Natural killer cell treated with Interleukin-12 subunit alpha and Interleukin-12 subunit beta and Interleukin-15 and Interleukin-18, amount 100 ng/mL, for 72 hours (primary cell): ENCODE data around the gene CREB5. TPM values are rescaled to one million over a fixed set of nuclear protein-coding genes. Genes with fewer than 3 reads are reported as not detected.

Experiments used
- ATAC-seq, 2 donors: fragments of 150-1000 bp; cut with Tn5 transposase in 1 of 2; sonication (Bioruptor Pico), chemical (Tn5 transposase) in 1 of 2; 2 replicates each; pipeline ENCODE4 v1.10.0; 2021
- DNase-seq: peaks from one replicate; pipeline ENCODE4 v3.0.0; 2022; ENCODE audit warnings: low spot score
- H3K27ac Mint-ChIP-seq, 2 donors: 1 replicate in 1 of 2; 2 replicates in 1 of 2; pipeline ENCODE4 v1.8.0; 2022; ENCODE audit warnings: mixed read lengths in 2 of 2, mild to moderate bottlenecking in 1 of 2, moderate library complexity in 1 of 2
- H3K27me3 Mint-ChIP-seq, 2 donors: 1 replicate in 1 of 2; 2 replicates in 1 of 2; pipeline ENCODE4 v1.8.0; 2022; ENCODE audit warnings: mixed read lengths in 2 of 2
- H3K36me3 Mint-ChIP-seq: one replicate; pipeline ENCODE4 v1.8.0; 2022; ENCODE audit warnings: mixed read lengths
- H3K4me1 Mint-ChIP-seq, 2 donors: 1 replicate in 1 of 2; 2 replicates in 1 of 2; pipeline ENCODE4 v1.8.0; 2022; ENCODE audit warnings: low read depth in 2 of 2, mixed read lengths in 2 of 2, mild to moderate bottlenecking in 1 of 2
- H3K4me3 Mint-ChIP-seq: one replicate; pipeline ENCODE4 v1.8.0; 2022; ENCODE audit warnings: mixed read lengths
- H3K9me3 Mint-ChIP-seq: 2 replicates; pipeline ENCODE4 v1.8.0; 2022; ENCODE audit warnings: mixed read lengths
- total RNA-seq, 2 donors: library from RNA; stranded (reverse); gene quantifications; one replicate each; pipeline ENCODE4 v1.2.3, GENCODE V29; 2022

The CREB5 gene
- total RNA-seq, 2 donors from 2014 or later: 0.62 TPM; not detected in 1

GRCh38 chr7:28410628-28411531, 1.4 kb upstream of the CREB5 start:
- ATAC-seq: no peak
- Mint-ChIP-seq H3K4me3 (peak overlapping the region; percentile 59), H3K27ac (no peak overlapping the region), H3K27me3 (peaks cover 52 to 76% of the 10 kb centered on the region in 2 donors), H3K9me3 (no peaks in the 10 kb centered on the region), H3K4me1 (peaks cover 18 to 22% of the 10 kb centered on the region in 2 donors), H3K36me3 (peaks cover 5% of the 10 kb centered on the region)
- no peak for DNase-seq

GRCh38 chr7:28413011-28413410, 693 bp downstream of the CREB5 start:
- Mint-ChIP-seq H3K27me3 (peaks cover 50 to 80% of the 10 kb centered on the region in 2 donors), H3K27ac (no peak overlapping the region), H3K4me3 (no peak overlapping the region), H3K36me3 (peaks cover 5% of the 10 kb centered on the region), H3K9me3 (no peaks in the 10 kb centered on the region), H3K4me1 (peaks cover 18 to 22% of the 10 kb centered on the region in 2 donors)
- no peak for DNase-seq
- ATAC-seq: no peak

GRCh38 chr7:28414453-28414852, 2.1 kb downstream of the CREB5 start:
- Mint-ChIP-seq H3K27ac (no peak overlapping the region), H3K27me3 (peaks cover 42 to 78% of the 10 kb centered on the region in 2 donors), H3K9me3 (no peaks in the 10 kb centered on the region), H3K4me3 (no peak overlapping the region), H3K36me3 (peaks cover under 1% of the 10 kb centered on the region), H3K4me1 (peaks cover 14 to 15% of the 10 kb centered on the region in 2 donors)
- ATAC-seq: no peak
- DNase-seq: no peak

DNA sequence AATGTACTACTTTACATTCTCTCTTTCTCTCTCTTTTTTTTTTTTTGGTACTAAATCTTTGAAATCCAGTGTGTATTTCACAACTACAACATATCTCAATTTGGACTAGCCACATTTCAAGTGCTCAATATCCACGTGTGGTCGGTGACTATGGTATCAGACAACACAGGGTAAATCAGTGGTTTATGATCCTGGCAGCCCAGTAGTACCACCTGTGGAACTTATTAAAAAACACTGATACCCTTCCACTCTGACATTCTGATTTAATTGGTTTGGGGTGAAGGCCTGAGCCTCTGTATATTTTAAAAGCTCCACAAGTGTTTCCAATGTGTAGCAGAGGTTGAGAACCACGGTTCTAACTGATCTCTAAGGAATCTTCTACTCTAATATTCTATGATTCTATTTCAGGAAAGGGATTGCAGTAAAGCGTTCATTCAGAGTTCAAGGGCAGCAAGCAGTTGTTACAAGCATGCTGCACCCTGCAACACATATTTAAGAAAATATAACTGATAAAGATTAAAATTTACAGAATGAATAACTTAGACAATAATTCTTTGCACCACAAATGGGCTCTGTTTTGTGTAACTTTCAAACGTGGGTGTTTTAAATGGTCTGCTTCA, 5.1 kb downstream of the CREB5 start:
- H3K4me1 Mint-ChIP-seq: no peaks in the 10 kb centered on the region
- DNase-seq (no peak), ATAC-seq (no peak)
- H3K27me3 Mint-ChIP-seq: peaks cover 28 to 67% of the 10 kb centered on the region in 2 donors
- no peaks in the 10 kb centered on the region for H3K9me3 Mint-ChIP-seq
- no peaks in the 10 kb centered on the region for H3K36me3 Mint-ChIP-seq
- H3K27ac Mint-ChIP-seq: no peak overlapping the region
- H3K4me3 Mint-ChIP-seq: no peak overlapping the region

DNA sequence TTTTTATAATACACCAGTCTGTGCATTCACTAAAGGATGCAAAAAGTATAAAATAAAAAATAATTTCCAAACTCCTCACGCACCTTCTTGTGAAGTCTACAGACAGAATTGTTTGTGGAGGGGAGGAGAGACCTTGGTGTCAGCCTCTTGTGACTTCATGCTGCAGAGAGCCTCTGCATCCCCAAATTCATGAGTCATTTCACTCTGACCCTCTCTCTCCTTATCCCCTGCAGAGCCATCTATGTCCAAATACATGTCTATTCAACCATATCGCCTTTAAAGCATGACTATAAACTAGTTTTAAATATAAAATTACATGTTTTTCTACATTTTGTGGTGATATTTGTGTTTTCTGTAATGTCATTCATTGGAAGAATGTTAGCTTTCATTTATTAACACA, 6.0 kb downstream of the CREB5 start:
- no peaks in the 10 kb centered on the region for H3K4me1 Mint-ChIP-seq
- no peak overlapping the region for H3K4me3 Mint-ChIP-seq
- H3K9me3 Mint-ChIP-seq: no peaks in the 10 kb centered on the region
- H3K27me3 Mint-ChIP-seq: peaks cover 29 to 65% of the 10 kb centered on the region in 2 donors
- ATAC-seq: no peak
- no peak for DNase-seq
- H3K27ac Mint-ChIP-seq: no peak overlapping the region
- no peaks in the 10 kb centered on the region for H3K36me3 Mint-ChIP-seq

DNA sequence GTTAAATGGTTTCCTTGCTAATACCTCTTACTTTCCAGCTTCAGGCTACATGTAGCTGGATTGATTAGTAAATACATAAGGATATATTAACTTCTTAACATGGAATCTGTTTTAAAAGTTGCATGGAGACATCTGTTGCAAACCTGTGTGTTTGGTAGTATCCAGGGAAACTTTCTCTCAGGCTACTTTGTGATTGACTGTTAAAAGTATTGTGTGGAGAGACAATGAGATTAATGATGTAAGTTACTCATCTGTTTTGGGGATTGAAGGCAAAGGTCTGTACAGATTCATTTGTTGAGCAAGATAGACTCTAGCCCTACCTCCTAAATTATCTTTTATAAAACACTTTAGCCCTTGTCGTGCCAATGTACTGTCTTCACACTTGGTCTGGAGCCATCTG, 6.6 kb downstream of the CREB5 start:
- H3K27ac Mint-ChIP-seq: no peak overlapping the region
- no peak for DNase-seq
- H3K4me1 Mint-ChIP-seq: no peaks in the 10 kb centered on the region
- H3K9me3 Mint-ChIP-seq: no peaks in the 10 kb centered on the region
- no peak overlapping the region for H3K4me3 Mint-ChIP-seq
- no peak for ATAC-seq
- peaks cover 27 to 63% of the 10 kb centered on the region in 2 donors for H3K27me3 Mint-ChIP-seq
- no peaks in the 10 kb centered on the region for H3K36me3 Mint-ChIP-seq

DNA sequence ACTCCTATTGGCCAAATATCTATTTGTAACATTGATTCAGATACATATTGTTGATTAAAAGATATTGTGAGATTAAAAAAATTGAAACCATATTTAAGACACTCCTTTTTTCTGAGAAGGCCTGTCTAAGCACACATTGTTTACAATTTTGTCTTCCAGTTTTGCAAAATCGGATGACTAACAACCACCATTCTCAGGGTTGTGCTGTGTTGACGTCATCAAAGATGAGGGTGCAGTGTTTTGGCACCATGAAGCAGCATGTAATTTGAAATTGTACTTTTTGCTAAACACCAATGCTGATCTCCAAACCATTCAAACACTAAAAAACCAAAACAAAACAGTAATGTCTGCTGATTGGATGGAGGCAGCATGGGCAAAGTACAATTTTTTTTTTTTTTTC, 7.4 kb downstream of the CREB5 start:
- H3K27ac Mint-ChIP-seq: no peak overlapping the region
- no peak overlapping the region for H3K4me3 Mint-ChIP-seq
- no peaks in the 10 kb centered on the region for H3K4me1 Mint-ChIP-seq
- H3K36me3 Mint-ChIP-seq: no peaks in the 10 kb centered on the region
- H3K27me3 Mint-ChIP-seq: peaks cover 27 to 59% of the 10 kb centered on the region in 2 donors
- no peaks in the 10 kb centered on the region for H3K9me3 Mint-ChIP-seq
- no peak for ATAC-seq
- DNase-seq: no peak

- Mint-ChIP-seq H3K4me3 (no peak overlapping the region), H3K36me3 (no peaks in the 10 kb centered on the region), H3K27ac (no peak overlapping the region), H3K4me1 (no peaks in the 10 kb centered on the region), H3K9me3 (no peaks in the 10 kb centered on the region), H3K27me3 (peaks cover 32 to 56% of the 10 kb centered on the region in 2 donors)
- DNase-seq (no peak), ATAC-seq (no peak)
Observed at GRCh38 chr7:28423112-28423511, 10.8 kb downstream of the CREB5 start.

DNA sequence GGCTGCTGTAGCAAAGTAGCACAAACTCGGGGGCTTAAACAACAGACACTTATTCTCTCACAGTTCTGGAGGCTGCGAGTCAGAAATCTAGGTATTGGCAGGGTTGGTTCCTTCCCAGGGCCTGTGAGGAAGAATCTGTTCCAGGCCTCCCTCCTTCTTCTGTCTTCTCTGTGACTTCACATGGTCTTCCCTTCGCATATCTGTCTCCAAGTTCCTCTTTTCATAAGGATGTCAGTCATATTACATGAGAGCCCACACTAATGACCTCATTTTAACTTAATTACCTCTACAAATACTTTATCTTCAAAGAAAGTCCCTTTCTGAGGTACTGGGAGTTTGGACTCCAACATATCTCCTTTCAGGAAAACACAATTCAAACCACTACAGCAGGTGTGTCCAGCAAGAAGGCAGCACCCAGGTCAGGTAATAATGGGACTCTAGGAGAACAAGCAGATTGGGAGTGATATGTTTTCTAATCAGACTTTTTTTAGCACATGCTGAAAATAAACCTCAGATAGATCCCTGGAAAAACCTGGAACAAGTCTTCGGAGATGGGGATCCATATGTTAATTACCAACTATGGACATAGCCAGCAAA, 11.7 kb downstream of the CREB5 start:
- H3K36me3 Mint-ChIP-seq: no peaks in the 10 kb centered on the region
- no peak overlapping the region for H3K4me3 Mint-ChIP-seq
- peaks cover 37 to 57% of the 10 kb centered on the region in 2 donors for H3K27me3 Mint-ChIP-seq
- ATAC-seq: no peak
- DNase-seq: no peak
- H3K27ac Mint-ChIP-seq: no peak overlapping the region
- no peaks in the 10 kb centered on the region for H3K9me3 Mint-ChIP-seq
- no peaks in the 10 kb centered on the region for H3K4me1 Mint-ChIP-seq

DNA sequence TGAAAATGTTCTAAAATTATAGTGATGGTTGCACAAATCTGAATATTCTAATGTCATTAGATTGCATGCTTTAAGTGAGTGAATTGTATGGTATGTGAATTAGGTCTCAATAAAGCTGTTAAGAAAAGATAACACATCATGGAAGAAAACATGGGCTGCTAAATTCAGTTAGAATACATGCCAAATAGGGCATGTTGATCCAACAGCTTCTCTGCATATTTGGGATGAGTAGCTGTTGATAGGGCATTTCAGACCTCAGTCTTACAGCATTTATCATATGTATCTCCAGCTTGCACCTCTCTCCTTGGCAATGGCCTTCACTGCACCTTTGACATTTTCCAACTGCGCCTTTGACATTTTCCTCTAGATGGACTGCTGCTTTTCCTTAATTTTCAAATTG, 13.2 kb downstream of the CREB5 start:
- Mint-ChIP-seq H3K27me3 (peaks cover 39 to 62% of the 10 kb centered on the region in 2 donors), H3K4me3 (no peak overlapping the region), H3K4me1 (no peaks in the 10 kb centered on the region), H3K9me3 (no peaks in the 10 kb centered on the region), H3K36me3 (no peaks in the 10 kb centered on the region), H3K27ac (no peak overlapping the region)
- ATAC-seq (no peak), DNase-seq (no peak)

- ATAC-seq (no peak), DNase-seq (no peak)
- no peaks in the 10 kb centered on the region for H3K9me3 Mint-ChIP-seq
- no peak overlapping the region for H3K27ac Mint-ChIP-seq
- no peak overlapping the region for H3K4me3 Mint-ChIP-seq
- peaks cover 45 to 63% of the 10 kb centered on the region in 2 donors for H3K27me3 Mint-ChIP-seq
- H3K36me3 Mint-ChIP-seq: no peaks in the 10 kb centered on the region
- no peaks in the 10 kb centered on the region for H3K4me1 Mint-ChIP-seq
Observed at GRCh38 chr7:28427236-28427635, 14.9 kb downstream of the CREB5 start.

- H3K4me3 Mint-ChIP-seq: no peak overlapping the region
- H3K9me3 Mint-ChIP-seq: no peaks in the 10 kb centered on the region
- H3K36me3 Mint-ChIP-seq: no peaks in the 10 kb centered on the region
- no peak for DNase-seq
- H3K27ac Mint-ChIP-seq: no peak overlapping the region
- peaks cover 46 to 62% of the 10 kb centered on the region in 2 donors for H3K27me3 Mint-ChIP-seq
- no peak for ATAC-seq
- no peaks in the 10 kb centered on the region for H3K4me1 Mint-ChIP-seq
Observed at GRCh38 chr7:28430616-28431015, 18.3 kb downstream of the CREB5 start.

GRCh38 chr7:28432105-28432504, 19.8 kb downstream of the CREB5 start:
- Mint-ChIP-seq H3K4me1 (no peaks in the 10 kb centered on the region), H3K27me3 (peaks cover 42 to 62% of the 10 kb centered on the region in 2 donors), H3K4me3 (no peak overlapping the region), H3K36me3 (no peaks in the 10 kb centered on the region), H3K27ac (no peak overlapping the region), H3K9me3 (no peaks in the 10 kb centered on the region)
- DNase-seq (no peak), ATAC-seq (no peak)

- Mint-ChIP-seq H3K36me3 (no peaks in the 10 kb centered on the region), H3K27ac (no peak overlapping the region), H3K9me3 (no peaks in the 10 kb centered on the region), H3K27me3 (peaks cover 41 to 58% of the 10 kb centered on the region in 2 donors), H3K4me1 (no peaks in the 10 kb centered on the region), H3K4me3 (no peak overlapping the region)
- ATAC-seq (no peak), DNase-seq (no peak)
Observed at GRCh38 chr7:28433039-28433438, 20.7 kb downstream of the CREB5 start.
